ENCODE data around the gene APOL3. TPM values are rescaled to one million over a fixed set of nuclear protein-coding genes. Genes with fewer than 3 reads are reported as not detected.

APOL3 gene
- total and polyA plus RNA-seq, 2 donors (not counting 3 experiments of a cell fraction or from before 2014, with no cell fraction given) = 17.9 to 36.9 TPM

DNA sequence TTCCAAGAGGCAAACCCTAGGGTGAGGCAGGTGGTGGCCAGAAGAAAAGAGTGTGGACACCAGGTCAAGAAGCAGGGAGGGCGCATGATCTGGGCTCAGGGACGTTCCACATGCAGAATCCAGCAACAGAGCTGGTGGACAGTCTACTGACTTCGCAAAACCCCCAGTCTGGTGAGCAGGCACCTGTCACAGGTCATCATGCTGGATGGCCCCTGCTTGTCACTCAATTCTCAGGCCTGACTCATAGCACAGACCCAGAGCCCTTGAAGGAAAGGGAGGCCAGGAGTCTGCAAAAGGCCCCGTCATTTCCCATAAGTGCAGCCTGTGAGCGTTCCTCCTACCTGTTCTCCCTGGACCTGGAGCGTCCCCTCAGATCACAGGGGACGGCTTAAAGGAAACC lies 22.9 kb upstream of the APOL3 start:
- Histone ChIP-seq H3K4me1 (ENCODE audit: control insufficient read depth, extremely low read depth, insufficient read depth, low read length) (no peaks in the 10 kb centered on the region), H2AFZ (ENCODE audit: low read depth, low read length) (no peak overlapping the region), H3K27me3 (ENCODE audit: control insufficient read depth in 2 of 2, insufficient read depth in 2 of 2, low read length in 2 of 2) (peaks cover 2 to 5% of the 10 kb centered on the region in 2 experiments), H3K9me3 (replicated peaks; ENCODE audit: control insufficient read depth, insufficient read depth, low read length) (no peaks in the 10 kb centered on the region), H3K4me2 (ENCODE audit: insufficient read depth, low read length) (no peak overlapping the region), H3K4me3 (replicated peaks in 1 of 3; ENCODE audit: insufficient read depth in 1 of 3, low read depth in 1 of 3, low read length in 3 of 3) (no peak overlapping the region), H4K20me1 (replicated peaks; ENCODE audit: control insufficient read depth, extremely low read depth, insufficient read depth, low read length) (no peaks in the 10 kb centered on the region), H3K9me1 (replicated peaks; ENCODE audit: control insufficient read depth, extremely low read depth, insufficient read depth, low read length) (no peaks in the 10 kb centered on the region), H3K36me3 (ENCODE audit: control insufficient read depth in 2 of 2, extremely low read depth in 1 of 2, insufficient read depth in 2 of 2, low read length in 2 of 2) (no peaks in the 10 kb centered on the region), H3K9ac (replicated peaks; ENCODE audit: extremely low read depth, insufficient read depth, low read length) (no peak overlapping the region), H3K79me2 (ENCODE audit: control insufficient read depth, insufficient read depth, low read length) (no peaks in the 10 kb centered on the region), H3K27ac (ENCODE audit: insufficient read depth, low read depth, low read length) (no peak overlapping the region)
- dilution Hi-C loops (cut with MboI; ENCODE audit: extremely low pct_ligation_motif_present, low sequenced_read_pairs) (no loop called here), intact Hi-C loops (cut with micrococcal nuclease) (no loop called here)
- no peak for DNase-seq (ENCODE audit: low read depth, low spot score)
- ChIA-PET POLR2A (no interaction called here), CTCF (interaction anchor here (1.1 to 5.7 kb wide), 4 partner anchors 11 to 303 kb away, joined by 5 to 140 read pairs (median 6); no protein-coding TSS in a partner anchor)
- TF ChIP-seq, protein P1, sequence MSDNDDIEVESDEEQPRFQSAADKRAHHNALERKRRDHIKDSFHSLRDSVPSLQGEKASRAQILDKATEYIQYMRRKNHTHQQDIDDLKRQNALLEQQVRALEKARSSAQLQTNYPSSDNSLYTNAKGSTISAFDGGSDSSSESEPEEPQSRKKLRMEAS (IDR thresholded peaks at IDR 0.05; ENCODE audit: insufficient read depth, insufficient read length) = no peak
- TF ChIP-seq POLR2AphosphoS5 (IDR thresholded peaks at IDR 0.05; ENCODE audit: insufficient read depth, low read depth, low read length) = no peak
- no peak for TF ChIP-seq JUN (IDR thresholded peaks at IDR 0.05; ENCODE audit: borderline replicate concordance, insufficient read depth, insufficient read length, low read depth)
- TF ChIP-seq MYC (IDR thresholded peaks at IDR 0.05; ENCODE audit: low read depth, low read length) = no peak
- TF ChIP-seq FOS (IDR thresholded peaks at IDR 0.05; ENCODE audit: borderline replicate concordance, insufficient read depth, low read length) = no peak
- no peak for TF ChIP-seq GATA2 (IDR thresholded peaks at IDR 0.05; ENCODE audit: insufficient read depth, insufficient read length, low read depth, low read length)
- TF ChIP-seq EZH2 (IDR thresholded peaks at IDR 0.05; ENCODE audit: borderline replicate concordance, low read depth, low read length, severe bottlenecking) = no peak
- TF ChIP-seq, protein P2, sequence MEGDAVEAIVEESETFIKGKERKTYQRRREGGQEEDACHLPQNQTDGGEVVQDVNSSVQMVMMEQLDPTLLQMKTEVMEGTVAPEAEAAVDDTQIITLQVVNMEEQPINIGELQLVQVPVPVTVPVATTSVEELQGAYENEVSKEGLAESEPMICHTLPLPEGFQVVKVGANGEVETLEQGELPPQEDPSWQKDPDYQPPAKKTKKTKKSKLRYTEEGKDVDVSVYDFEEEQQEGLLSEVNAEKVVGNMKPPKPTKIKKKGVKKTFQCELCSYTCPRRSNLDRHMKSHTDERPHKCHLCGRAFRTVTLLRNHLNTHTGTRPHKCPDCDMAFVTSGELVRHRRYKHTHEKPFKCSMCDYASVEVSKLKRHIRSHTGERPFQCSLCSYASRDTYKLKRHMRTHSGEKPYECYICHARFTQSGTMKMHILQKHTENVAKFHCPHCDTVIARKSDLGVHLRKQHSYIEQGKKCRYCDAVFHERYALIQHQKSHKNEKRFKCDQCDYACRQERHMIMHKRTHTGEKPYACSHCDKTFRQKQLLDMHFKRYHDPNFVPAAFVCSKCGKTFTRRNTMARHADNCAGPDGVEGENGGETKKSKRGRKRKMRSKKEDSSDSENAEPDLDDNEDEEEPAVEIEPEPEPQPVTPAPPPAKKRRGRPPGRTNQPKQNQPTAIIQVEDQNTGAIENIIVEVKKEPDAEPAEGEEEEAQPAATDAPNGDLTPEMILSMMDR (IDR thresholded peaks at IDR 0.05; ENCODE audit: extremely low read depth in 1 of 2, insufficient read depth in 1 of 2, low read depth in 1 of 2, low read length in 2 of 2) = no peak
- TF ChIP-seq POLR2A (IDR thresholded peaks at IDR 0.05; ENCODE audit: low read depth, low read length) = no peak
- no TSS peak for BruUV-seq (replicated peaks)
- FAIRE-seq = no peak

Measured in endothelial cell of umbilical vein (primary cell).